Esophagus muscularis mucosa (tissue), 4 donors: ENCODE data around the gene C7orf33. TPM values are rescaled to one million over a fixed set of nuclear protein-coding genes. Genes with fewer than 3 reads are reported as not detected.

Source experiments
- DNase-seq: peaks from one replicate; pipeline ENCODE4 v3.0.0-alpha.2; 2017; ENCODE audit errors: extremely low spot score
- H3K27ac ChIP-seq, 4 donors: fragments of 200-600 bp; sonication (generic); replicated peaks in 1 of 4; 1 replicate in 3 of 4; 2 replicates in 1 of 4; pipeline ENCODE4 v1.5.1; 2016 to 2019; ENCODE audit warnings: mild to moderate bottlenecking in 1 of 4
- H3K27me3 ChIP-seq, 4 donors: fragments of 200-600 bp; sonication (generic); one replicate each; pipeline versions ENCODE4 v1.5.1 to v1.6.0; 2016 to 2019
- H3K36me3 ChIP-seq, 4 donors: fragments of 200-600 bp; sonication (generic); one replicate each; pipeline ENCODE4 v1.5.1; 2016 to 2019
- H3K4me1 ChIP-seq, 4 donors: fragments of 200-600 bp; sonication (generic); one replicate each; pipeline ENCODE4 v1.5.1; 2016 to 2019
- H3K4me3 ChIP-seq, 4 donors: fragments of 200-600 bp; sonication (generic); 1 replicate in 2 of 4; 2 replicates in 2 of 4; pipeline ENCODE4 v1.5.1; 2016 to 2019; ENCODE audit warnings: mild to moderate bottlenecking in 4 of 4, moderate library complexity in 1 of 4
- H3K9me3 ChIP-seq, 4 donors: fragments of 200-600 bp; sonication (generic); 1 replicate in 3 of 4; 2 replicates in 1 of 4; pipeline ENCODE4 v1.5.1; 2016 to 2019
- CTCF ChIP-seq, 3 experiments: fragments of 200-600 bp in 2 of 3; fragments of 450-650 bp in 1 of 3; sonication (generic) in 2 of 3; IDR thresholded peaks; one replicate each; pipeline ENCODE4 v1.5.1; 2017 to 2019; ENCODE audit warnings: antibody characterized with exemption in 3 of 3, mild to moderate bottlenecking in 2 of 3, moderate library complexity in 1 of 3
- EP300 ChIP-seq: sonication (generic); formaldehyde crosslinking; IDR thresholded peaks from one replicate; pipeline ENCODE4 v1.6.1; 2017; ENCODE audit warnings: antibody characterized with exemption
- POLR2A ChIP-seq: fragments of 450-650 bp; IDR thresholded peaks from one replicate; pipeline ENCODE4 v1.6.1; 2017; ENCODE audit warnings: antibody characterized with exemption, moderate library complexity, mild to moderate bottlenecking, low read depth
- POLR2AphosphoS5 ChIP-seq, 2 donors: sonication (generic); formaldehyde crosslinking; IDR thresholded peaks; one replicate each; pipeline ENCODE4 v1.6.1; 2017; ENCODE audit warnings: antibody characterized with exemption in 2 of 2
- WGBS: methylation state at CpG from one replicate; pipeline ENCODE4 v1.1.5; 2018; 5-methylcytosine and 5-hydroxymethylcytosine counted together
- intact Hi-C: fragments of 100-400 bp; cut with DNase I; formaldehyde crosslinking; loops from one replicate; pipeline ENCODE4 v1.15.1; 2023
- total RNA-seq, 4 donors: library from RNA; depleted of rRNA; stranded (reverse); fragments of >200 nt; gene quantifications; one replicate each; pipeline versions ENCODE4 v1.1.0 to v1.2.1, GENCODE V29; 2016

C7orf33 gene
- total RNA-seq, 4 donors from 2014 or later: not detected

DNA sequence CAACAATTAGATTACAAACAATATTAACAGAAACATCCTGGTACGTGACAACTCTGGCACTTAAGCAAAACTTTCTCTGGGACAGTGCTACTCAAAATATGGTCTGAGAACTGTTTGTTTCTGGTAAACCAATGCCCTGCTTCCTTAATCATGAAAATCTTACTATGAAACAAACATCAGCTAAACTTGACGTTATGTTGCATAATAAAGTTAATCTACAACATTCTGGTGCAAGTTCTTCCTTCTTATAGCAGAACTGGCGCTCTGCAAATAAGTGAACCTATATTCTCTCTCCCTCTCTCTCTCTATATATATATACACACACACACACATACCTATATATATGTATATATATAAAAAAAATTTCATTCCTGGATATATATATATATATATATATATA is 7.8 kb downstream of the C7orf33 start:
- DNase-seq: no peak
- Histone ChIP-seq H3K4me1 (no peaks in the 10 kb centered on the region), H3K4me3 (no peak overlapping the region), H3K27me3 (peaks cover 0 to 15% (median 0%) of the 10 kb centered on the region in 4 donors), H3K36me3 (no peaks in the 10 kb centered on the region), H3K27ac (no peak overlapping the region), H3K9me3 (no peaks in the 10 kb centered on the region)
- TF ChIP-seq CTCF (IDR thresholded peaks at IDR 0.05) (no peak), POLR2A (no peak), EP300 (no peak), POLR2AphosphoS5 (IDR thresholded peaks at IDR 0.05) (no peak)
- intact Hi-C loops: no loop called here
- 65% methylated on average over 3 of the region's 3 CpGs for WGBS

DNA sequence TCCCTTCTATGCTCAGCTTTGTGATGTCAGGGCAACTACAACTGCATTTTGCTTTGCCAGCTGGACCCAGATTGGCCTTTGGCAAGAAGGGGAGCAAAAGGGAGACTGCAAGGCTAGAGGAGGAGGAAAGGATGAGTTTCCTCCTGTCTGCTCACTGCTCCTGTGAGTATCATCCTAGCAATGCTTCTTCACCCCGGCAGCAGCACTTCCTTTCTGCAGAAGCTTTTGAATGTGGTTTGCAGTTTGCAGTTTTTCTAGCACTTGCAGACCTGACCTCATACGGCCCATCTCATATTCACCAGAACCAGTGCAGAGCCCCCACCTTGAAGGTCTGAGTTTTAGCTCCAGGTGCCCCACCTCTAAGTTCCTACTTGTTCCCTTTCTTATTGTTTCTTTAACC is 14.8 kb downstream of the C7orf33 start:
- intact Hi-C loops: no loop called here

DNA sequence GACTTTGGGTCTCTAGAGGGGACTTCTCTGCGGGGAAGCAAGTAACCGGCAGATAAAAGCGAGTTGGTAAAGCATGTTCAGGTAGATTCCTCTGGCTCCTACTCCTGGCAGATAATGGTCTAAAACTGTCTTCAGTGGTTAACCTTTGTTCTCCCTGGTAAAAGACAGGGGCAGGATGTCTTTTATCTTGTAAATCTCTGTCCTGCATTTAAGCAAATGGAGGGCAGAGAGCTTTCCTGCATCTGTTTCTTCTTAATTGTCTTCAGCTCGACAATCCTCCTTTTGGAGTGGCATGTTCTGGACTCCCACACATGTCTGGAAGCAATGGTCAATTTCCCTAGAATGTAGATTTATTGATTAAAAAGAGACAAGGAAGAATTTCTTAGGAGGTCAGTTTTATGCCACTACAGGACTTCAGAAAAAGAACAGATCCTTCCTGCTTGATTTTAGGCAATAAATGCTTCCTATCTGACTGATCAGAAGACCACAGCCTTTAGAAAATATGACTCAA is 16.6 kb downstream of the C7orf33 start:
- H3K27ac ChIP-seq: no peak overlapping the region
- no peaks in the 10 kb centered on the region for H3K36me3 ChIP-seq
- intact Hi-C loops: no loop called here
- peaks cover 0 to 14% (median 8%) of the 10 kb centered on the region in 4 donors for H3K4me1 ChIP-seq
- peaks cover 0 to 4% (median 0%) of the 10 kb centered on the region in 4 donors for H3K27me3 ChIP-seq
- H3K9me3 ChIP-seq: no peaks in the 10 kb centered on the region
- DNase-seq: no peak
- 41% methylated on average over 4 of the region's 4 CpGs for WGBS
- no peak for TF ChIP-seq POLR2A
- TF ChIP-seq EP300: no peak
- no peak for TF ChIP-seq POLR2AphosphoS5 (IDR thresholded peaks at IDR 0.05)
- no peak for TF ChIP-seq CTCF (IDR thresholded peaks at IDR 0.05)
- no peak overlapping the region for H3K4me3 ChIP-seq

More for the DNA sequence above, 14.8 kb downstream of the C7orf33 start:
- no peak for DNase-seq
- 81% methylated on average over 2 of the region's 2 CpGs for WGBS
- Histone ChIP-seq H3K27ac (no peak overlapping the region), H3K36me3 (no peaks in the 10 kb centered on the region), H3K4me3 (no peak overlapping the region), H3K4me1 (peaks cover 0 to 14% (median 8%) of the 10 kb centered on the region in 4 donors), H3K27me3 (peaks cover 0 to 15% (median 0%) of the 10 kb centered on the region in 4 donors), H3K9me3 (no peaks in the 10 kb centered on the region)
- TF ChIP-seq POLR2A (no peak), POLR2AphosphoS5 (IDR thresholded peaks at IDR 0.05) (no peak), EP300 (no peak), CTCF (IDR thresholded peaks at IDR 0.05) (no peak)

DNA sequence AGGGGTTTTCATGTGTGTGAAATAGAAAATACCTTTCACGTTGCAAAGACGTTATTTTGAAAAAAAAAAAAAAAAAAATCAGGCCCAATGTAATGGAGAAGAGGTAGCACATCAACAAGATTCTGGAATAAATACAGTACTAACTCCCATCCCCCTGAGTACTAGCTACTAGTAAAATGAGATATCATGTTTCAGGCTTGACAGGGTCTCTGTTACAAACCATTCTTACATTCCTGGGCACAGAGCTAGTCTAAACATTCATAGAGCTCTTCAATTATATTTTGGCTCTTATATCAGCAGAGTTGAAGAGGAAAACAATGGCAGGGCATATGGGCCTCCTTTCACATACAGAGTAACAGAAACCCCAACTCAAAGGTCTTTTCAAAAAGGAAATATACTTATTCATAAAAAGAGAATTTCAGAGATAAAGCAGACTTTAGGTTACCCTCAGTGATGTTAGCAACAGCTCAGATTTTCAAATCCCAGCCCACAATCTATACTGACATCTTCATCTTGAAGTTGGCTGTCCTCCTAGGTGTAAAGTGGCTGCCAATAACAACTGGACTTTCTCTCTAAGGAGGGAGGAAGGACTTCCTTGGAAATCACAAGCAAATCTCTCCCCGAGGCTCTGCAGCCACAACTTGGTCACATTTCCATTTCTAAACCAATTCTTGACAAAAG is 18.6 kb downstream of the C7orf33 start:
- Histone ChIP-seq H3K36me3 (no peaks in the 10 kb centered on the region), H3K4me1 (peaks cover 0 to 14% (median 8%) of the 10 kb centered on the region in 4 donors), H3K27me3 (peaks cover 0 to 2% (median 0%) of the 10 kb centered on the region in 4 donors), H3K4me3 (no peak overlapping the region), H3K9me3 (no peaks in the 10 kb centered on the region), H3K27ac (no peak overlapping the region)
- TF ChIP-seq EP300: no peak
- TF ChIP-seq POLR2AphosphoS5 (IDR thresholded peaks at IDR 0.05): no peak
- no peak for TF ChIP-seq POLR2A
- TF ChIP-seq CTCF (IDR thresholded peaks at IDR 0.05): no peak
- DNase-seq: no peak
- WGBS: 34% methylated on average over 3 of the region's 3 CpGs
- intact Hi-C loops: no loop called here
